ENCODE measurements around the gene LMF1.

The LMF1 gene

GRCh38 chr16:970766-971581, at the start of gene LMF1:
Gene LMF1 (minus strand): TSS chr16:970984. CDS start chr16:970980, 4 bp downstream.
- DNase-seq (ENCODE audit: low read depth, low spot score) = peak; percentile 38

- DNase-seq (ENCODE audit: low read depth, low spot score) = no peak
Observed at GRCh38 chr16:1020091-1020399, 49.3 kb upstream of the LMF1 start.

- DNase-seq (ENCODE audit: low read depth, low spot score) = no peak
Observed at GRCh38 chr16:1019231-1020090, 48.7 kb upstream of the LMF1 start.

- no peak for DNase-seq (ENCODE audit: low read depth, low spot score)
Observed at GRCh38 chr16:1018447-1019198, 47.8 kb upstream of the LMF1 start.

DNA sequence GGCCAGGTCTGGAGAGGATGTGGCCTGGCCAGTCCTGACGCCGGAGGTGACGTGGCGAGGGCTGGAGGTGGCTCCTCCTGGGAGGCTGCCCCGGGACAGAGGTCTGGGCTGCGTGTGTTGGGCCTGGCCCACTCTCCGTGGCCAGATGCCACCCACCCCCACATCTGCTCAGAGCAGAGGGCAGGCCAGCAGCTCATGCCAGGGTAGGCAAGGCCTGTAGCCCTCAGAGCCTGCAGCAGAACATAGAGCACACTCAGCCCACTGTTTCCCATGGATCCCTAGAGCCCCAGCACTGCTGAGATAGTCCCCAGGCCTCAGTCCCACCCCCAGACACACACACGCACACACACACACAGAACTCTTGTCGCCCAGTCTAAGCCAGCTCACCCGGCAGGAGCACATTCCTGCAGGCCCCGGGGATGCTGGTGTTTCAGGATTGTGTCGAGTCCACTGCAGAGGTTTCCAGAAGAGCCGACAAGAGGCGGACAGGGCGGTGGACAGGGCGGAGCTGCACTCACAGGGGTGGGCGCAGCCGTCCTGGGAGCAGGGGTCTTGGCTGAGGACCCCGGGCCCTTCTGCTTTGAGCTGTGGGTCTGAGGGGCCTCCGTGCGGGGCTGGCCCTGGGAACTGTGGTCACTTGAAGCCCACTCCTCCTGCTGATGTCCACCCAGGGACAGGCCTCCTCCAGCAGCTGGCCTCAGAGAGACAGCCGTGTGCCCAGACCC, 44.1 kb upstream of the LMF1 start:
- DNase-seq (ENCODE audit: low read depth, low spot score) = no peak

- DNase-seq (ENCODE audit: low read depth, low spot score) = no peak
Observed at GRCh38 chr16:1014221-1014620, 43.4 kb upstream of the LMF1 start.

DNA sequence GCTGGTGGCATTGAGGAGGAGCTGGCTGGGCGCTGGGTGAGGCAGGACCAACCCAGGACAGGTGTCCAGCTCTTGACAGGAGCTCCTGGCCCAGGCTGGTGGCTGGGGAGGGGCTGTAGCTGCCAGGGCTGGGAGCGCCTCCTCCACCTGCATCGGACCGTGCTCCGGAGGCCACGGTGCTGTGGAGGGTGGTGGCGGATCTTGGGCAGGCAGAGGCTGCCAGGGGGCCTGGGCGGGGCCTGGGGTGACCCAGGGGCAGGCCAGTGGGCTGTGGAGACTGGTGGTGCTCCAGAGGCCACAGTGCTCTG, 42.8 kb upstream of the LMF1 start:
- no peak for DNase-seq (ENCODE audit: low read depth, low spot score)

DNA sequence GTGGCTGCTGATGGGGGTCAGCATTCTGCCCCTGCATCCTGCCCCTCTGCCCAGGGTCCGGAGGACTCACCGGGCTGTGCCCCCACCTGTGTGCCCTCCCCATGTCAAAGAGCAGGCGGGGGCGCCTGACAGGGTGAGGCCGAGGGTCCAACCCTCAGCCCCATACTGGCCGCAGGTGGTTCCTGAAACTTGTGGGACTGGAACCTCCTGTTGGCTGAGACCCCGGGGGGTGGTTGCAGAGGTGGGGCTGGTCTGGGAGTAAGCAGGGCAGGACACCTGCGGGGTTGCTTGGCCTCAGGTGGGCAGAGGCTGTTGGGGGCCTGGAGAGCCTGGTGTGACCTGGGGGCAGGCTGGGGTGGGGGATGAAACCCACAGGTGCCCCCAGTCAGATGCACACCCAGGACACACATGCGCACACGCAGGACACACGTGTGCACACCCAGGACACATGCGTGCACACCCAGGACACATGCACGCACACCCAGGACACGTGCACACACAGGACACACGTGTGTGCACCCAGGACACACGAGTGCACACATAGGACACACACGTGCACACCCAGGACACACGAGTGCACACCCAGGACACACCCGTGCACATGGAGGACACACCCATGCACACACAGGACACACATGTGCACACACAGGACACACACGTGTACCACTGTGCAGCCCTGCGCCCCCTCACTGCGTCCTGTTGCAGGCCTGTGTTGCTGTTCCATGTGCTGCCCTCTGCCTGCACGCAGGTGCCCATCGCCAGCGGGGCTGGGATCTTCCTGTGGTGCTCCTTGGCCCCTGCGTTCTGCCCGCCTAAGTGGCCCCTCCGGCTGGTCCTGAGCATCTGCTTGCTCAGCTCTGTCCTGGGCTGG, 42.2 kb upstream of the LMF1 start:
- no peak for DNase-seq (ENCODE audit: low read depth, low spot score)

GRCh38 chr16:1012135-1012534, 41.4 kb upstream of the LMF1 start:
- DNase-seq (ENCODE audit: low read depth, low spot score) = no peak

DNA sequence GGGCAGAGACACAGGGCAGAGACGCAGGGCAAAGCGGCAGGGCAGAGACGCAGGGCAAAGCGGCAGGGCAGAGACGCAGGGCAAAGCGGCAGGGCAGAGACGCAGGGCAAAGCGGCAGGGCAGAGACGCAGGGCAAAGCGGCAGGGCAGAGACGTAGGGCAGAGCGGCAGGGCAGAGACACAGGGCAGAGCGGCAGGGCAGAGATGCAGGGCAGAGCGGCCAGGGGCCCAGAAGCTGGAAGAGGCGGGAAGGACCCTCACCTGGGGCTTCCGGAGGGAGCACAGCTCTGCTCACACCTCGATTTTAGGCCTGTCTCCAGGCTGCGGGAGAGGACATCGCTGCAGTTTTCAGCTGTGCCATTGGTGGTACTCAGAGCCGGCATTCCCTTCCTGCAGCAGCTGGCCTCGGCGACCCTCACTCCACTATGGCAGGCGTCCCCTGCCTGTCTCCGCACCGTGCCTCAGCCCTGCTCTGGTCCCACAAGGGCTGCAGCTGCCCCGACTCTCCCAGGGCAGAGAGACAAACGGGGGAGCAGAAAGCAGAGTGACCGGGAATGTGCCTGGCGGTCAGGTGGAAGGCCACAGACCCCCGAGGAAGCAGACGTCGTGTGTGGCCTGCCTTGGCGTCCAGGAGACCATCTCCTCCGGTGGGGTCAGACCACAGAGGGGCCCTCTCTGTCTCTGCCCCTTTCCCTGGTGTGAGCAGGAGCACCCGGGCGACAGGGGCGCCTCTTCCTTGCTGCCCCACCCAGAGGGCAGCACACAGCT, 40.7 kb upstream of the LMF1 start:
- DNase-seq (ENCODE audit: low read depth, low spot score) = no peak

DNA sequence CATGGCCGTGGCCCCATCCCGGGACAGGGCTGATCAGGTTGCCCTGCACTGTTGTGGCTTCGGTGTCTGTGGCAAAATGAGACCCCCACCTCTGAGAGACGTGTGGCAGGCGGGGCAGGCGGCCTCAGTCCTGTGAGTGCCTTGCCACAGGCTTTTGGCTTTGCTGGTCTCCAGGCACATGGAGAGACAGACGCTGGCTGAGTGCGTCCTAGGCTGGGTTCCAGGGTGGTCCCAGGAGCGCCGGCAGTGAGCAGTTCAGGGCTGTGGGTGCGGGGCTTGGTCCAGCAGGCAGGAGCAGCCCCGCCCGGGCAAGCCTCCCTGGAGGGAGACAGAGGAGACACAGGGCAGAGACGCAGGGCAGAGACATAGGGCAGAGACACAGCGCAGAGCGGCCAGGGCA, 40.0 kb upstream of the LMF1 start:
- no peak for DNase-seq (ENCODE audit: low read depth, low spot score)

DNA sequence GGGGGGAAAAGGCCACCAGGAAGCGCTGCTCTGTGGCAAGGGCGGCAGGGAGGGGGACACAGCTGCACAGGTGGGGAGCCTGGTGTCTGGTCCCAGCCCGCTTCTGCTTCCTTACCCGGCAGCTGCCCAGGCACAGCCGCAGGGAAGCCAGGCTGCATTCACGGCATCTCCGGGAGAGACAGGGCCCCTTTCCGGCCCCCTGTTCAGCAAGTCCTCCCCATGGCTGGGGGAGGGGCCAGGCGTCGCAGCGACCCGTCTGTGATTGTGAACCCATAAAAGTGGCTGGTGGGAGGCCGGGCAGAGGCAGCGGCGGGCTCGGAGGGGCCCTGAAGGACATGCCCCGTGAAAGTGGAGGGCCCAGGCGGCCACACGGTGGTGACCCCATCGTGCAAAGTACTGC, 39.5 kb upstream of the LMF1 start:
- DNase-seq (ENCODE audit: low read depth, low spot score) = no peak

GRCh38 chr16:1009358-1010150, 38.8 kb upstream of the LMF1 start:
- DNase-seq (ENCODE audit: low read depth, low spot score) = no peak

GRCh38 chr16:1008085-1008484, 37.3 kb upstream of the LMF1 start:
- DNase-seq (ENCODE audit: low read depth, low spot score) = no peak

DNA sequence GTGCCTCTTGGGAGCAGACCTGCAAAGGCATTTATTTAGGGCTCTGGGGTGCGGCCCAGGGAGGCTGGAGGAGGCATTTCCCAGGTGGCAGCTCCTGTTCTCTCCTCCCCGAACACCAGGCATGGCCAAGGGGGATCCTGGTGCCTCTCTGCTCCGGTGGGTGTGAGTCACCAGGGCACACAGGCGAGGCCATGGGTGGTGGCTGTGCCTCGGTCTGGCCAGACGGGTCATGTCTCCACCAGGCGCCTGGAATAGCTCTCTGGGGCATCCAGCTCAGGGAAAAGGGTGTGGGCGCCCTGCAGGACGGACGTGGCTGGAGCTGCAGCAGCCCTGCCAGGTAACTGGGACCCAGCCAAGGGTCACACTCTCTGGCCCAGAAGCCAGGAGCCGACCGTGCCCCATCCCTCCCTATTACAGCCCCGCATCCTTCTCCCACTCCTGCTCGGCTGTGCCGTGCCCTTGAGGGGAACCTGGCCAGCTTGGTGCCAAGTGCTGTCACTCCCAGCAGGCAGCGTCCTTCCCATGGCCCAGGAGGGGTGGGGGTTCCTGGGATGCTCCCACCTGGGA, 36.6 kb upstream of the LMF1 start:
- no peak for DNase-seq (ENCODE audit: low read depth, low spot score)

DNA sequence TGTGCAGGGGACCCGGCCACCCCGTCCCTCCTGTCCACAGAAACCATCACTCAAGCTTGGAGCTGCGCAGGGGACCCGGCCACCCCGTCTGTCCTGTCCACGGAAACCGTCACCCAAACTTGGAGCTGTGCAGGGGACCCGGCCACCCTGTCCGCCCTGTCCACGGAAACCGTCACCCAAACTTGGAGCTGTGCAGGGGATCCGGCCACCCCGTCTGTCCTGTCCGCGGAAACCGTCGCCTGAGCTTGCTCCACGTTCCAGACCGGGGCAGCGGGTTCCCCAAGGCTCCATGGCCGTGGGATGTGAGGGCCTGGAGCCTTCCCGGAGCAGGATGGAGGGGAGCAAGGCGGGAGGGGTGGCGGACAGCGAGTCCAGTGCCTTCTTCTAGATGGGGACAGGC, 36.0 kb upstream of the LMF1 start:
- DNase-seq (ENCODE audit: low read depth, low spot score) = no peak

- no peak for DNase-seq (ENCODE audit: low read depth, low spot score)
Observed at GRCh38 chr16:1005286-1005685, 34.5 kb upstream of the LMF1 start.

DNA sequence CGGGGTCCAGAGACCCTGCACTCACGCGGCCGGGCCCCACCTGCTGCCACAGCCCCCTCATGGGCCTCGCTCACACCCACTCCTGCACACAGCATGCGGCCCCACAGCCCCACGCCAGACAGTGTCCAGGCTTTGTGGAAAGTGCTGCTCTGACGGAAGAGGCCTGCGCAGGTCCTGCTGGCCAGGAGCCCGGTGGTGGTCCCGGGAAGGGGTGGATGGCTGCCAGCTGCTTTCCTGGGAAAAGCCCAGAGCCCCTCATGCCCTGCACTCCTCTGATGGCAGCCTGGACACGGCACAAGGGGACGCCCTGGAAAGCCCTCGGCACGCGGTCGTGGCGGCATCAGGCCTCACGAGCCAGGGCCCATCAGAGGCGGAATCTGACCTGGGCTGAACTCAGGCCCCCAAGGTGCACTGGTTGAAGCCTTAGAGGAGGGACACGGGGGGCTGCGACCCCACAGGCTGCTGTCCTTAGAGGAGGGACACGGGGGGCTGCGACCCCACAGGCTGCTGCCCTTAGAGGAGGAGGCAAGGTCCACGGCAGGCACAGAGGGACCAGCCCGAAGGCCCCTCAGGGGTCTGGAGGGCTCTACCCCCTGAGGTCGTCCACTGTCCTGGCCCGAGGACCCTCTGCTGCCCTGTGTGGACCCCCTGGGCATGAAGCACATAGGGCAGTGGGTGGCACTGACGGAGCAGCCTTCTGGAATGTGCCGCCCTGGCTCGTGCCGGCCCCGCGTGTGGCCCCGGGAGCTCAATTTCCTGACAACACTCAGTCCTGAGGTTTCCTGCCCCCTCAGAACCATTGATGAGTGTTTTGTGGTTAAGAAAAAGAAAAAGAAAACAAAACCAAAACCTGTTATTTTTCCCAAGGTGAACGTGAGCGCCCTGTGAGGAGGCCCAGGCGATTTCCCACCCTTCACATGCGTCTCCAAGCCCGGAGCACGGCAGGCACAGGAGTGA, 32.9 kb upstream of the LMF1 start:
- no peak for DNase-seq (ENCODE audit: low read depth, low spot score)
